ENCODE measurements around the gene PLXNB2. TPM values are rescaled to one million over a fixed set of nuclear protein-coding genes. Genes with fewer than 3 reads are reported as not detected.

Gene PLXNB2
- total RNA-seq, 4 donors from 2014 or later, result 44.7 to 208 (median 126) TPM

GRCh38 chr22:50253941-50254340, 53.5 kb downstream of the PLXNB2 start:
- H3K9me3 ChIP-seq, result no peaks in the 10 kb centered on the region
- TF ChIP-seq CTCF (IDR thresholded peaks at IDR 0.05), result no peak
- intact Hi-C loops (cut with DNase I; ENCODE audit: low total_unique reads), result loop anchor here (5.0 kb wide), 1 partner anchor 88 kb away; the partner anchor contains the start of gene PPP6R2
- H3K27ac ChIP-seq, result no peak overlapping the region
- no peaks in the 10 kb centered on the region for H3K27me3 ChIP-seq
- no peak overlapping the region for H3K4me3 ChIP-seq
- H3K36me3 ChIP-seq, result no peaks in the 10 kb centered on the region
- peaks cover 6 to 10% of the 10 kb centered on the region in 2 donors for H3K4me1 ChIP-seq
- DNase-seq, result no peak

- H3K4me1 ChIP-seq, result peaks cover 6 to 10% of the 10 kb centered on the region in 2 donors
- intact Hi-C loops (cut with DNase I; ENCODE audit: low total_unique reads), result loop anchor here (5.0 kb wide), 1 partner anchor 89 kb away; the partner anchor contains the start of gene PPP6R2
- no peak for DNase-seq
These were observed 54.2 kb downstream of the PLXNB2 start for GRCh38 chr22:50253046-50253915.

GRCh38 chr22:50252082-50253045, 55.1 kb downstream of the PLXNB2 start:
- intact Hi-C loops (cut with DNase I; ENCODE audit: low total_unique reads), result loop anchor here (5.0 kb wide), 1 partner anchor 90 kb away; the partner anchor contains the start of gene PPP6R2
- H3K9me3 ChIP-seq, result no peaks in the 10 kb centered on the region
- no peaks in the 10 kb centered on the region for H3K36me3 ChIP-seq
- no peak overlapping the region for H3K4me3 ChIP-seq
- peak; percentile 75 to 76 for DNase-seq
- peak; percentile 63 to 80 (median 70) for TF ChIP-seq CTCF (IDR thresholded peaks at IDR 0.05)
- TF ChIP-seq POLR2A (IDR thresholded peaks at IDR 0.05), result no peak
- H3K27ac ChIP-seq, result peak overlapping the region; percentile 70 to 77
- peaks cover 6 to 10% of the 10 kb centered on the region in 2 donors for H3K4me1 ChIP-seq
- no peaks in the 10 kb centered on the region for H3K27me3 ChIP-seq

More at GRCh38 chr22:50253046-50253915, 54.2 kb downstream of the PLXNB2 start:
- H3K36me3 ChIP-seq, result no peaks in the 10 kb centered on the region
- TF ChIP-seq POLR2A (IDR thresholded peaks at IDR 0.05) (no peak), CTCF (IDR thresholded peaks at IDR 0.05) (no peak)
- no peak overlapping the region for H3K4me3 ChIP-seq
- H3K27me3 ChIP-seq, result no peaks in the 10 kb centered on the region
- H3K27ac ChIP-seq, result no peak overlapping the region
- no peaks in the 10 kb centered on the region for H3K9me3 ChIP-seq

GRCh38 chr22:50251477-50252081, 55.9 kb downstream of the PLXNB2 start:
- no peaks in the 10 kb centered on the region for H3K9me3 ChIP-seq
- peak overlapping the region; percentile 39 to 45 for H3K4me3 ChIP-seq
- DNase-seq, result no peak
- intact Hi-C loops (cut with DNase I; ENCODE audit: low total_unique reads), result loop anchor here (5.0 kb wide), 1 partner anchor 91 kb away; the partner anchor contains the start of gene PPP6R2
- TF ChIP-seq CTCF (IDR thresholded peaks at IDR 0.05) (no peak), POLR2A (IDR thresholded peaks at IDR 0.05) (no peak)
- H3K27me3 ChIP-seq, result no peaks in the 10 kb centered on the region
- peak overlapping the region; percentile 70 to 77 for H3K27ac ChIP-seq
- peaks cover 6 to 10% of the 10 kb centered on the region in 2 donors for H3K4me1 ChIP-seq
- no peaks in the 10 kb centered on the region for H3K36me3 ChIP-seq
